Kidney (tissue), 14 donors: Measurements from ENCODE around the gene MINDY1. TPM values are rescaled to one million over a fixed set of nuclear protein-coding genes. Genes with fewer than 3 reads are reported as not detected.

Experiments
- DNase-seq, 5 donors: peaks; one replicate each; pipeline ENCODE4 v3.0.0-alpha.2; 2013 to 2020
- FAIRE-seq: peaks from 2 replicates; lab custom pipeline; 2012; peaks lifted over from hg19 to GRCh38; lab: Jason Lieb, UNC
- H3K27ac ChIP-seq, 2 donors: one replicate each; pipeline ENCODE4 v1.7.0; 2013; ENCODE audit warnings: low read depth in 2 of 2, low read length in 2 of 2, inconsistent platforms in 1 of 2
- H3K27me3 ChIP-seq: one replicate; pipeline ENCODE4 v1.7.1; 2013; ENCODE audit warnings: low read length, inconsistent platforms; ENCODE audit not compliant: control insufficient read depth, insufficient read depth
- H3K36me3 ChIP-seq, 3 donors: one replicate each; pipeline versions ENCODE4 v1.7.0 to v1.7.1; 2013; ENCODE audit warnings: low read length in 3 of 3, control low read depth in 1 of 3, inconsistent platforms in 1 of 3; ENCODE audit not compliant: insufficient read depth in 3 of 3, control insufficient read depth in 2 of 3
- H3K4me1 ChIP-seq, 3 donors: one replicate each; pipeline versions ENCODE4 v1.7.0 to v1.7.1; 2013; ENCODE audit warnings: low read length in 3 of 3, inconsistent platforms in 1 of 3, low read depth in 1 of 3; ENCODE audit not compliant: control insufficient read depth in 2 of 3, insufficient read depth in 2 of 3
- H3K4me3 ChIP-seq, 3 donors: one replicate each; pipeline versions ENCODE4 v1.7.0 to v1.8.1; 2013; ENCODE audit warnings: low read length in 3 of 3, control low read depth in 1 of 3, inconsistent platforms in 1 of 3
- H3K9ac ChIP-seq, 3 donors: one replicate each; pipeline versions ENCODE4 v1.7.0 to v1.7.1; 2013; ENCODE audit warnings: low read length in 3 of 3, control low read depth in 1 of 3, inconsistent platforms in 1 of 3
- H3K9me3 ChIP-seq, 3 donors: one replicate each; pipeline versions ENCODE4 v1.7.0 to v1.7.1; 2013; ENCODE audit warnings: low read length in 3 of 3, control low read depth in 1 of 3, inconsistent platforms in 1 of 3; ENCODE audit not compliant: control insufficient read depth in 2 of 3, insufficient read depth in 1 of 3
- CTCF ChIP-seq: IDR thresholded peaks from 3 replicates; pipeline ENCODE4 v1.5.1; 2012; ENCODE audit warnings: mild to moderate bottlenecking, moderate library complexity, borderline replicate concordance; ENCODE audit not compliant: insufficient read depth; ENCODE audit errors: extremely low read depth
- intact Hi-C: fragments of 100-400 bp; cut with DNase I; formaldehyde crosslinking; loops from one replicate; pipeline ENCODE4 v1.11.1; 2022
- polyA plus RNA-seq: library from polyadenylated mRNA; stranded (reverse); fragments of 350-450 nt; fragmentation: Illumina TruSeq; extraction: RNeasy Lipid Tissue Mini Kit (QIAGEN cat#74804); gene quantifications from one replicate; pipeline ENCODE4 v1.2.3, GENCODE V29; 2014; ENCODE audit warnings: low read depth, low replicate concordance; ENCODE audit not compliant: insufficient read depth
- total RNA-seq: library from RNA; stranded (reverse); fragmentation: NEBNext Ultra II Directional; extraction: Animal tissue kit (Norgen Biotek cat#: 25700); gene quantifications from one replicate; pipeline ENCODE4 v1.2.1, GENCODE V29; 2021
- donor health status: control.
- donor health status: control.
- donor health status: control.
- donor health status: control.
- donor health status: control.
- donor health status: DM: yes; HTN: yes; CAD: no.
- donor health status: Normal renal cell carcinoma (clear cell type).

The MINDY1 gene
- total and polyA plus RNA-seq, 2 donors from 2014 or later: 33.5 to 35.1 TPM

DNA sequence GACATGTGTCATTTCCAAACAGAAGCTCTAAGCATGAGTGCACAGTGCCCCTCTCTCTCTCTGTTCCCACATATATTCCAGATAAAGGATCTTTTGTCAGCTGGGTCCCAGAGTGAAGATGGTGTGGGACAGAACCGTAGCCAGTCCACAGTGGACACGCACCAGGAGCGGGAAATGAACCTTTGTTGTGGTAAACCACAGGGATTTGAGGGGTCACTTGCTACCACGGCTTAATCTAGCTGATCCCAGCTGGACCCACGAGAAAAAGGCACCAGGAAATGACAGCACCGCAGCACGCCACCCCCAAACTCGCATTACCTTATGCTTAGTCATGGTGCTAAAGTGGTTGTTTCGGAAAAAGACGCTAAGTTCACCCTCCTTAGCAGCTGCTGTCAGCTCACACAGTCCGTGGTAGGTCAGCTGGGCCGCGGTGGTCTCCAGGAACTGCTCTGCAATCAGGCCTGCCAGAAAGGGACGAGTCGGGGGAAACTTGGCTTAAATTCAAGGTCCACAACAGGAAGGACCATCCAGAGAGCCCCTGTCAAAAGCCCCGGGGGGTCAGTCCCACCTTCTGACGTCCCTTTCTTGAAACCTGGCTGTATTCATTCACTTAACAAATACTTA, 7.5 kb downstream of the MINDY1 start:
- Histone ChIP-seq H3K27me3 (no peaks in the 10 kb centered on the region), H3K27ac (no peak overlapping the region), H3K36me3 (peaks cover 0 to 46% (median 18%) of the 10 kb centered on the region in 3 donors), H3K4me1 (peaks cover 4 to 23% (median 11%) of the 10 kb centered on the region in 3 donors), H3K4me3 (no peak overlapping the region), H3K9me3 (no peaks in the 10 kb centered on the region), H3K9ac (no peak overlapping the region)
- intact Hi-C loops: no loop called here
- TF ChIP-seq CTCF: no peak
- FAIRE-seq (no peak), DNase-seq (no peak)

- intact Hi-C loops: no loop called here
- TF ChIP-seq CTCF: no peak
These were observed 8.8 kb downstream of the MINDY1 start for GRCh38 chr1:150997949-150998348.

GRCh38 chr1:150997126-150997872, 9.4 kb downstream of the MINDY1 start:
- peaks cover 0 to 13% (median under 1%) of the 10 kb centered on the region in 3 donors for H3K4me1 ChIP-seq
- TF ChIP-seq CTCF: no peak
- no peak overlapping the region for H3K27ac ChIP-seq
- no peak for FAIRE-seq
- H3K36me3 ChIP-seq: peaks cover 0 to 44% (median 18%) of the 10 kb centered on the region in 3 donors
- no peak overlapping the region for H3K4me3 ChIP-seq
- H3K9ac ChIP-seq: no peak overlapping the region
- intact Hi-C loops: no loop called here
- no peaks in the 10 kb centered on the region for H3K9me3 ChIP-seq
- no peak for DNase-seq
- H3K27me3 ChIP-seq: no peaks in the 10 kb centered on the region

More at GRCh38 chr1:150997949-150998348, 8.8 kb downstream of the MINDY1 start:
- Histone ChIP-seq H3K4me1 (peaks cover under 1 to 19% (median 7%) of the 10 kb centered on the region in 3 donors), H3K27ac (no peak overlapping the region), H3K36me3 (peaks cover 0 to 46% (median 18%) of the 10 kb centered on the region in 3 donors), H3K9ac (no peak overlapping the region), H3K27me3 (no peaks in the 10 kb centered on the region), H3K9me3 (no peaks in the 10 kb centered on the region), H3K4me3 (no peak overlapping the region)
- DNase-seq (no peak), FAIRE-seq (no peak)
